ENCODE data around the gene SPRED2.

SPRED2 gene

DNA sequence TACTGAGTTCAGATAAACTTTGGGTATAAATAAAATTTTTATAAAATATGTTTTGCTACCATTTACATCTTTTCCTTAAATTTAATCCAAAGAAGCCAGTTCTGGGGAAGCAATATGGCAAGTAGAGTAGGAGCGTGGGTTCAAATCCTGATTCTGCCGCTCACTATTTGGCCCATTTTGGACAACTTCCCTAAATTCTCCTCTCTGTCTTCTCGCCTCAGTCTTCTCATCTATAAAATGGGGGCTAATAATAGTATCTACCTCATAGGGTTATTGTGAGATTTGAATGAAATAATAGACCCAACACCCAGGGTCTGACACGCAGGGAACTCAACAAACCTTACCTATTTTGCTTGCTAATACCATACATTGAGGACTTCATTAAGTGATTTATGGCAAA is 145.0 kb downstream of the SPRED2 start:
- DNase-seq (ENCODE audit: extremely low read depth in 1 of 2, low read depth in 1 of 2) = no peak

DNA sequence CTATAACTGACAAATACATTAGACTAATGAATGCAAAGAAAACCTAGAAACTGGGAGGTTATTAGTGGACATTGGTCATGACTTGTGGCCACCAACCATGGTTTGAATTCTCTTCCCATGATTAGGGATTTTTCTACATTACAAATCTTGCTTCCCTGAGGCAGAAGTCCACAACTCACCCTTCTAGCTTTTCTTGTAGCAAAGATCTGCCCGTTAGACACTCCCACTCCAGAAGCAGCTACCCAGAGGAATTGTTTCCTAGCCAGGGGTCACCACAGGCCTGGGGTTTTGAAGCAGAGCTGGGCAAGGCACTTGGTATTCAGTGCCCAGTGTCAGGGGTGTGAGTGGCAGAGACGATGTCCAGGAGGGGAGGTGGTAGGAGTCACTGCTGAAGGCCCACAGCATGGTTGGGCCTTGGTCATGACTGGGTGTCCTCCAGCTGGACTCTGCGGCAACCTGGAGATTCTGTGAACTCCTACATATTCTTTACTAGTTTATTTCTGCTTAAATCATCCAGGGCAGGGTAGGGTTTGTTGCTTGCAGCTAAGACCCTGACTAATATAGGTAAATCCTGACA is 149.8 kb downstream of the SPRED2 start:
- no peak for DNase-seq (ENCODE audit: extremely low read depth in 1 of 2, low read depth in 1 of 2)

DNA sequence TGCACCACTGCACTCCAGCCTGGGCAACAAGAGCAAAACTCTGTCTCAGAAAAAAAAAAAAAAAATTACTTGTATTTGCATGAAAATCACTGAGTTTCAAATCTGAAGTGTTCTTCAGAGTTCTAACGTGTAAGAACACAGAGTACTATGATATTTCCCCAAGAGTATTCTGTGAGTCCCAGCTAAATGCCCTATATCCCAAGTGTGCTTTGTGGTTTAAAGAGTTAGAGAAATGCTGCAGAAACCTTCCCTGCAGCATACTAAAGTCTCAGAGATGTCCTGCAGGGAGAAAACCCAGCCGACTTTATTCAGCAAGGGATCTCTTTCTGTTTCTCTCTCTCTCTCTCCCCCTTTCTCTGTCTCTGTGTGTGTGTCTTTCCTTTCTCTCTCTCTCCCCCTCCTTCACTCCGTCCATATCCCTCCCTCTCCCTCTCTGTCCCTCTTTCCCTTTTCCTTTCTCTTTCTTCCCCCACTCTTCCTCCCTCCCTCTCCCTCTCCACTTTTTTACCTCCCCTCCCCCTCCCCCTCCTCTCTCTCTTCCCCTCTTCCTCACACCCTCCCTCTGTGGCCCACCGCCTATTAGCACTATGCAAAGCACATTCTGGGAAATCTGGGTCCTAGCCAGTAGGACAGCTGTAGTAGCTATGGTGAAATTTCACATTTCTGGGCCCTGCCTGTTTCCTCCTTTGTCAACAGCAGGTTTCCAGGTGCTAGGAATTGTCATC is 150.6 kb downstream of the SPRED2 start:
- DNase-seq (ENCODE audit: extremely low read depth in 1 of 2, low read depth in 1 of 2) = no peak

DNA sequence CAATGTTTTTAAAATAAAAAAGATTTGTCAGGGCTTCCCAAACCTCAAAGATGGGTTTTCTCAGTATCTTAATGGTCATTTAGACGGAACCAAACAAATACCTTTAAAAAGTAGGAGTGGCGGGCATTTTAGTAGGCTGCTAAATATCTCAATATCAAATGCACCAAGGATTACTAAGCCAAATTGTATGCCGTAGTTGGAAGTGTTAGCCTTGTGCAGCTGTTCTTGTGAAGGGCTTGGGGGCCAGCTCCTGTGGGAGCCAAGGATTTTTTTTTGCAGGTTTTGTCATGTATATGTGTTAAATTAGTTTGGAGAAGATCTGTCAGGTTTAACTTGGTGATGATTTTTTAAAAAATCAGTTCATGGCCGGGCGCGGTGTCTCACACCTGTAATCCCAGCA is 152.6 kb downstream of the SPRED2 start:
- no peak for DNase-seq (ENCODE audit: extremely low read depth in 1 of 2, low read depth in 1 of 2)

DNA sequence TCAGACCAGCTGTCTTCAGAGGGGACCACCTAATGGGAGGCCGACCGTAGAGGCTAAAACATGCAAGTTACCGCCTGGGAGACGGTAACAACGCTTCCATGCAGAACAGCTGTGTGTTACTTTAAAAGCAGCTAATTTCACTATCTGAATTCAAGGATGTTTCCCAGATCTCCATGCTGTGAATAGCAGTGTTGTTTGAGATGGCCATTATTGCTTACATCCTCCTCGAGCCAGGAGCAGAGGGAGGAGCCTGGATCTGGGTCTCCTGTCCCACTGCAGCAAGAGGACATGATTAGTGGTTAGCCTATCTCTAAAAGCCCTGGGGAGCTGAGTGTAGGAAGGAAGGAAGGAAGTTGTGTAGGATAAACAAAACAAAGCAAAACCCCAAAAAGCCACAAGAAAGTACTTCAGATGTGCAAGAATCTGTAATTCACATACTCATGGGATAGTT is 153.8 kb downstream of the SPRED2 start:
- DNase-seq (ENCODE audit: extremely low read depth in 1 of 2, low read depth in 1 of 2) = no peak

DNA sequence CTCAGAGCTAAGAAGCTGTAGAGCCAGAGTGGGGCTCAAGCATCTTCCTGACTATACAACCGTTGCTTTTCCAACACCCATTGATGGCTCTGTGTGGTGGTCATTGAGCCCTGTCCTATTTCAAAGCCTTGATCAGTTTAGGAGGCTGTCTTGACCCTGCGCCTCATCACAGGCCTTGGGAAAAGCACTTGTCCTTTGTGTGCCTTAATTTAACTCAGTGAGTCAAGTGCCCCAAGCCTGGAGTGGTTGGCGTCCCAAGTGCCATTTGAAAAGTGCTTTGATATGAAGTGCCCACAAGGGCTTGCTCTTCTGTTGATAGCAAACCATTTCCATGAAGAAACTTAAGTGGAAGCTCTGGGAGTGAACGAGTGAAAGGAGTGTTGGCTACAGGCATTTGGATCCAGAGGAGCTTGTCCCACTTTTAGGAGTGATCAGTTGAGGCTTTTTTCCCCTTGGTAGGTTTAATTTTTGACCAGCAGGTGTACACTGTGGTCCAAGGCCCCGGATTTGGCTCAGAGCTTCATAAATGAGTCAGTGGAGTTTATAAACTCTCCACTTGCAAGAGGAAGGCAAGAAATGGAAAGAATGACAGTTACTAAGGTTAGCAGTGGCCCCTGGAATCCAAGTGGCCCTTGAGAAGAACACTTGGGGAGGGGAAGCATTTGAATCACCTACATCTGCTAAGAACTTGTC is 154.5 kb downstream of the SPRED2 start:
- DNase-seq (ENCODE audit: extremely low read depth in 1 of 2, low read depth in 1 of 2) = no peak

DNA sequence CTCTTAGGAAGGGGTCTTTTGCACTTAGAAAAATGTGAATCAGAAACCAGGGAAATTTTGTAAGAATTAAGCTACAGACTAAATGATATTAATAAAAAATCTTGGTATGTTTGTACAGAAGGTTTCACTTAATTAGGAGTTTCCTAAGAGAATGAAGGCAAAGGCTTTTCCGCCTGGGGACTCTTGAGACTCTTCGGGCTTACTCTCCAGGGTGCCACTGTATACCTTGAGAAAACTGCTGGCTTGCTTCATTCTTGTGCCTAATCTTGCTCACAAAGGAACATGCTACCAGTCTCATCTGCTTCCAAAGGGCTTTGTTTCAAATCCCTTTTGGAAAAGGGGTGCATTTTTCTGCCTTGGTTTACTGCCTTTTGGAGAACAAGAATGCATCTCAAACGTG is 155.3 kb downstream of the SPRED2 start:
- no peak for DNase-seq (ENCODE audit: extremely low read depth in 1 of 2, low read depth in 1 of 2)

DNA sequence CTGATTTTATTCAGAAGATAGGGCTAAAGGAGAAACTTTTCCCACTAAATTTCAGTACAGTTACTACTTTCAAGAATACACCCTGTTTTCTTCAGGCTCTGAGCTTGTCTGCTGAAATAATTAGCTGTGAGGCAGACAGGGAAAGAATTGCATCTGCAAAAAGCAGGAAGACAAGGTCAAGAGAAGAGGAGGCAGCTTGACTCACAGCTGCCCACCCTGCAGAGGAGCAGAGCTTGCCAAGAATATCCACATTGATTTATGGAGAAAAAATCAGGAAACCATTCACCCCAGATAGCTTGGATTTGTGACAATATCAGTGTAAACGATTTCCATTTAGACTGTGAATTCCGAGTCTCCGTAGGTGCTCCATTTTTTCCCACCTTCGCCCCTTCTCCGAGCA is 155.8 kb downstream of the SPRED2 start:
- no peak for DNase-seq (ENCODE audit: extremely low read depth in 1 of 2, low read depth in 1 of 2)

DNA sequence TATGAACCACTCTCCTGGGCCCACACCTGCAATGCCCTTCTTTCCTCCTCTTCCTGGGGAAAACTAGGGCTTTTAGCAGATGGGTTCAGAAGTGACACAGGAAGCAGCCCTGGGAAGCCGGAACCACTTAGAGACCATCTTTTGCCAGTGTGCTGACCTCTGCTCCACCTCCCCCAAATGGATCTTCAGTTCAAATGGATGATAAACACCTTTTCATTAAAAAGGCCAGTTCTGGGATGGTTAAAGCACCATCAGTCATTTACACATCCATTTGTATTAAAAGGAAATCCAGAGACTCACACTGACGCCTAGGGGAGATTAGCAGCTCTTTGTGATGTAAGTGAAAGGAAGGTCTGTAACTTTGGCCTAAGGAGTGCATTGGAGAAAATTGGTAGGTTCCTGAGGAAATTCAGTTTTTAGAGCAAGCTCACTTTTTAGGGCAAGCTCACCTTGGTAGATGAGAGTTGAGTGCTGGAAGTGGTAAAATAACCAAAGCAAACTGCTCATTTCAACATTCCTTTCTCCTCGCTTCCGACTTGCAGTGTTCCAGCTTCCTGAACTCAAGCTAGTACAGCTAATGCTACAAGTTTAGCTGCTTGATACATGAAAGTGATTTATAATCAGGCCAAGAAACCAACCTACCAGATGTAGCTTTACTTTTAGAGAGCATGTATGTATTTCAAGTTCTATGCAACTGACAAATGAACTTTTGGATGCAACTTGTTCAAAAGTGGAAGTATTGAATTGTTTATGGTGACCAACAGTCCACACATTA is 157.1 kb downstream of the SPRED2 start:
- no peak for DNase-seq (ENCODE audit: extremely low read depth in 1 of 2, low read depth in 1 of 2)

DNA sequence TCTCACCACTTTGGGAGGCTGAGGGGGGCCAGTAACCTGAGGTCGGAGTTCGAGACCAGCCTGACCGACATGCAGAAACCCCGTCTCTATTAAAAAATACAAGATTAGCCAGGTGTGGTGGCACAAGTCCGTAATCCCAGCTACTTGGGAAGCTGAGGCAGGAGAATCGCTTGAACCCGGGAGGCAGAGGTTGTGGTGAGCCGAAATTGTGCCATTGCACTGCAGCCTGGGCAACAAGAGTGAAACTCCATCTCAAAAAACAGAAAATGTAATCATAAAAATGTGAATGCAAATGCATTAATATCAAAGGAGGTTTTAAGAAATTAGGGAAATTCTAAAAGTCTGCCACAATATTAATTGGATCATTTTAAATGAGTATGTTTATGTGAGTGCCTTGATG is 159.1 kb downstream of the SPRED2 start:
- DNase-seq (ENCODE audit: extremely low read depth in 1 of 2, low read depth in 1 of 2) = no peak

DNA sequence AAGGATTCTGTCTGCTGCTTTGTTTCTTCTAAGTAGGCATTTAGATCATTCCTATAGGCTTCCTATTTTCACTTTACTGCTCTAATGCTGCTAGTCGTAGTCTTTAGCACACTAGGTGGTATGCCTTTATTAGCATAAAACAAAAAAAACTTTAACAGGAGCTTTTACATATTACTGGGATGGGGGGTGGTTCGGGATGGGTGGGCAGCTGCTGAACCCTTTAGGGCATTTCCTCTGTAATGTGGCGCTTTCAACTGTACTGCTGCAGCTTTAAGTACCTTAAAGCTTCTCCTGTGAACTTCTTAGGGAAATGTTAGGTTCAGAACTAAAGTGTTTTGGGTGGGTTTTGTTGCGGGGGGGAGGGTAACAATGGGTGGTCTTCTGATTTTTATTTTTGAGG is 163.4 kb downstream of the SPRED2 start:
- DNase-seq (ENCODE audit: extremely low read depth in 1 of 2, low read depth in 1 of 2) = no peak

DNA sequence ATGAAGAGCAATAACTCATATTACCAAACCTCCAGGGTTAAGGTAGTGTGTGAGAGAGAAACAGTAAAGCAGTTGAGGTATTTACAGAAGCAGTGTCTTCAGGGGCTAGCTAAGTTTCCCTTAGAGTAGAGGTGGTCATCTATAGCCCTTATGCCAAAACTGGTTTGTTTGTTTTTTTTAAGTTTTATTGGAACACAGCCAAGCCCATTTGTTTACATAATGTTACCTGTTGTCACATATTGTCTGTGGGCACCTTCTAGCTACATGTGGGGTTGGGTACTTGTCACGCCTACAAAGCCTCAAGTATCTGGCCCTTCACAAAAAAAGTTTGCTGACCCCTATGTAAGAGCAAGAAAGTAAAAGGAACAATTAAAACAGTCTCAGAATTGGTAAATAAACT is 165.4 kb downstream of the SPRED2 start:
- DNase-seq (ENCODE audit: extremely low read depth in 1 of 2, low read depth in 1 of 2) = no peak

DNA sequence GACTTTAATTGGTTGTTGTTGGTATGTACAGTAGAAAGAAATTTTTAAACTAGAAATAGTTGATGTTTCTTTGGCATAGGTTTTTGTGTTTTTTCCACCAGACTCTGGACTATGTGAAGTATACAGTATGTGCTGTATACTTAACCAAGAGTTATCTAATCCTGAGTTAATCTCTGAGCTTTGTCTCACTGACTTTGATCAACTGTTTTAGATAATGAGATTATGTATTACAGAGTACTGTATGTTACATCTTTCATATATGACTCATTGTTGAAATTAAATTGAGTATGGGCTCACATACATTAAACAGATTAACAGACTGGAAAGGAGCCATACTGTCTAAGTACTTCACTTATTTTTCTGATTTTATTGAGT is 166.7 kb downstream of the SPRED2 start:
- DNase-seq (ENCODE audit: extremely low read depth in 1 of 2, low read depth in 1 of 2) = no peak

DNA sequence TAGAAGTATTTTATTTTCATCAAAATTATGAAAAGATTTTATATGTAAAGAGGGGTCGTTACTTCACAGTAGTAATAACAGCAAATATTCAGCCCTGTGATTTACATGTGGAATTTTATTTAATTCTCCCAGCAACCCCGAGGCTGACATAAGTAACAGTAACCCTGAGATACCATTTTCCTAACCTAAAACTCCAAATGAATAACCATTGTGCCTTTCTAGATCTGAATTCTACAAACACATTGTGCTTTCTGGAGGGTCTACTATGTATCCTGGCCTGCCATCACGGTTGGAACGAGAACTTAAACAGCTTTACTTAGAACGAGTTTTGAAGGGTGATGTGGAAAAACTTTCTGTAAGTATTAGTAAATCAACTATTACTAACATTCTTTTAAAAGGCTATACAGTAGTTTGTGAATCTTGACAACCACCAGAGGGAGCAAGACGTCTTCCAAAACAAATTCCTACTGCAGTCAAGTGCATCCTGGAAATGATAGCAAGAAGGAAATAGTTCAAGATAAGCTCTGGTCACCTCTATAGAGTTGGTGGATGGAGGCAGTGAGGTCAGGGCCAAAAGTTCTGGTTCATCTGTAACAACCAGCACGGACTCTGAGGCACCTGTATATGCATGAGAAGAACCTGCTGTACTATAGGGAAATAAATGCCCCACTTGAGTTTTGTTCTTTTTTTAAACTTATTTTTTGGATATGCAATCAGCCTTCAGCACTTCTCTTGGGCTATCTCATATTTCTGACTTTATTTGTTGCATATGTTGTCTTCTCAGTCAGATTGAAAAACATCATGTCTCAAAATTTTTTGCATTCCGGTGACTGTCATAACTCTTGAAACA is 167.4 kb downstream of the SPRED2 start:
- DNase-seq (ENCODE audit: extremely low read depth in 1 of 2, low read depth in 1 of 2) = no peak

DNA sequence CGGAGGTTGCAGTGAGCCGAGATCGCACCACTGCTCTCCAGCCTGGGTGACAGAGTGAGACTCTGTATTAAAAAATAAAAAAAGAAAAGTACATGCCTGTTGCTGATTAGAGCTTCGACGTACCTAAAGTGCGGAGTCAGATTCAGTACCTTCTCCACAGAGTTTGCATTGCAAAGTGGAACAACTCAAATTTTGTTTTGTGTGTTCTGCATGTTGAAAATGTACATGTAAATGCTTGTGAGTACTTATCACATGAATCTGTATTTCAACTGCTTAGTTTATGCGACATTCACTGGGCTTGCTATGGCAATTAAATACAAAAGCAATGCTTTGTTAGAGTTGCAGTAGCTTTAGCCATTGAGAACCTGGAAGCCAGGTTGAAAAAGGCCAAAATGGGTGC is 168.4 kb downstream of the SPRED2 start:
- DNase-seq (ENCODE audit: extremely low read depth in 1 of 2, low read depth in 1 of 2) = no peak

DNA sequence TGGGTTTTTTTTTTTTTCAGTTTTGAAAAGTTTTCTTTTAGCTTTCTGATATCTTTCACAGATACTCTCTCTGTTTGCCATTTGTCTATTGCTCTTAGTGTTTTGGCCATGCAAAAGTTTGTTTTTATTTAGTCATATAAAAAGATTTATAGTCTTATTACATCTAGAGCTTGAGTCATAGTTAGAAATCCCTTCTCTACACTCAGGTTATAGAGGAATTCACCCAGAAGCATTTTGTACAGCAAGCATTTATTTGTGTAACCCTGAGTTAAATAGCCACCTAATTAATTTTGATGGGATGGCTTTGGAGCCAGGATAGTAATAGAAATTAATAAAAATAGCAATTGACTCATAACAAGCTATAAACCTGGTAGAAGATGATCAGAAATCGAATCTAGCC is 169.1 kb downstream of the SPRED2 start:
- no peak for DNase-seq (ENCODE audit: extremely low read depth in 1 of 2, low read depth in 1 of 2)

DNA sequence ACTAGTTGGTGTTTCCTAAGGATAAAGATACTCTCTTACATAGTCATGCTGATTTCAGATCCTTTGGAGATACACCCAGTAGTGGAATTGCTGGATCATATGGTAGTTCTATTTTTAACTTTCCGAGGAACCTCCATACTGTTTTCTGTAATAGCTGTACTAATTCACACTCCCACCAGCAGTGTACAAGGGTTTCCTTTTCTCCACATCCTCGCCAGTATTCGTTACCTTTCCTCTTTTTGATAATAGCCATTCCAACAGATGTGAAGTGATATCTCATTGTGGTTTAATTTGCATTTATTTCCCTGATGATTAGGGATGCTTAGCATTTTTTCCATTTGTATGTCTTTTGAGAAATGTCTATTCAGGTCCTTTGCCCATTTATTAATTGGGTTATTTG is 170.7 kb downstream of the SPRED2 start:
- no peak for DNase-seq (ENCODE audit: extremely low read depth in 1 of 2, low read depth in 1 of 2)
